ENCODE results near the gene UQCC5.

DNA sequence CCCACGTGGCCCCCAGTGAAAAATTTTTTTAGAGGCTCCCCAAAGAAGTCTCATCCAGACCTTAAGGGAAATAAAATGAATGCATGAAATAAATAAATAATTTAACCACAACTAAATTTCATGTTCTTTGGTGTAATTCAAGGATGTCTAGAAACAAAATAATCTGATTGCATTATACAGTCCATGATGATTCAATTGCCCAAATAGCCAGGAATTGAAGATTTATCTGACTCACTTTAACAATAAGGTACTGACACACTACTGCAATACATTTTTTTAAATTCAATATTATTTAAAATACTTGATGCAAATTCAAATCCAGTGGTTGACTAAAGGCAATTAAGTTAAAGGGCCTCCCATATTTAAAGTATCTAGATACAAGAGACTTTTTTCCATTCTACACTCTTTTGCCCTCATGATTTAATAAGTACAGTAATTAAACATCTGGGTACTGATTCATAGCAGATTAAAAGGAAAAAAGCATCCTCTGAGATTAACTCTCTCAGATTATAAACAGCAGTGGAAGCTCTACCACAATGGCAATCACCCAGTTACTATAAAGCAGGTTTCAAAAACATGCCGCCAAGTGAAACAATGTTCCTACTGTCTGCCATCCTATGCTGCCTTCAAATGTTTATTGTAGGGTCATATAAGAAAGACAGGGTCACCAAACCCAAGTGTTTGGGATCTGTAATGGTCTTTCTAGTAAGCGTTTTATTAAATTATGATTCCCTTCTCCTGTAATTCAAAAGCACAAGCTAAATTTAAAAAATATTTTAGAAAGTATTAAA lies 9.9 kb downstream of the UQCC5 start:
- TF ChIP-seq, protein P1, sequence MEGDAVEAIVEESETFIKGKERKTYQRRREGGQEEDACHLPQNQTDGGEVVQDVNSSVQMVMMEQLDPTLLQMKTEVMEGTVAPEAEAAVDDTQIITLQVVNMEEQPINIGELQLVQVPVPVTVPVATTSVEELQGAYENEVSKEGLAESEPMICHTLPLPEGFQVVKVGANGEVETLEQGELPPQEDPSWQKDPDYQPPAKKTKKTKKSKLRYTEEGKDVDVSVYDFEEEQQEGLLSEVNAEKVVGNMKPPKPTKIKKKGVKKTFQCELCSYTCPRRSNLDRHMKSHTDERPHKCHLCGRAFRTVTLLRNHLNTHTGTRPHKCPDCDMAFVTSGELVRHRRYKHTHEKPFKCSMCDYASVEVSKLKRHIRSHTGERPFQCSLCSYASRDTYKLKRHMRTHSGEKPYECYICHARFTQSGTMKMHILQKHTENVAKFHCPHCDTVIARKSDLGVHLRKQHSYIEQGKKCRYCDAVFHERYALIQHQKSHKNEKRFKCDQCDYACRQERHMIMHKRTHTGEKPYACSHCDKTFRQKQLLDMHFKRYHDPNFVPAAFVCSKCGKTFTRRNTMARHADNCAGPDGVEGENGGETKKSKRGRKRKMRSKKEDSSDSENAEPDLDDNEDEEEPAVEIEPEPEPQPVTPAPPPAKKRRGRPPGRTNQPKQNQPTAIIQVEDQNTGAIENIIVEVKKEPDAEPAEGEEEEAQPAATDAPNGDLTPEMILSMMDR (conservative IDR thresholded peaks at IDR 0.05; ENCODE audit: low read depth, low read length), result no peak
- TF ChIP-seq EZH2 (IDR thresholded peaks at IDR 0.05; ENCODE audit: borderline replicate concordance, low read depth, low read length, poor library complexity, severe bottlenecking), result no peak

Data from A673 (cell line).